H1 (cell line): ENCODE results near the gene GNG13. TPM values are rescaled to one million over a fixed set of nuclear protein-coding genes. Genes with fewer than 3 reads are reported as not detected.
A peak's percentile ranks its signal among the peaks of the same experiment; 100 is the strongest.

Experiments used
- CTCF ChIA-PET: fragments of 300-600 bp; sonication (Branson Sonifier 250); formaldehyde crosslinking; loops from one replicate; lab custom pipeline; 2021; ENCODE audit not compliant: partially characterized antibody; lab: Charles Lee
- POLR2A ChIA-PET: fragments of 300-600 bp; sonication (Branson Sonifier 250); formaldehyde crosslinking; loops from one replicate; lab custom pipeline; 2021; ENCODE audit warnings: inconsistent platforms; ENCODE audit not compliant: partially characterized antibody; lab: Charles Lee
- DNase-seq, 2 experiments: peaks; one replicate each; pipeline versions ENCODE4 v3.0.0 to v3.0.0-alpha.2; 2010 to 2022; ENCODE audit warnings: low spot score in 2 of 2, low read depth in 1 of 2, mixed read lengths in 1 of 2
- FAIRE-seq: peaks from 2 replicates; lab custom pipeline; 2011; peaks lifted over from hg19 to GRCh38; lab: Jason Lieb, UNC
- H2AFZ ChIP-seq: 2 replicates; pipeline ENCODE4 v1.8.1; 2012; ENCODE audit warnings: low read length, inconsistent platforms
- H2AK5ac ChIP-seq: 2 replicates; pipeline ENCODE4 v1.6.1; 2013; ENCODE audit warnings: low read depth, low read length
- H2BK120ac ChIP-seq: replicated peaks from 2 replicates; pipeline ENCODE3; 2013; ENCODE audit warnings: low read depth, low read length, inconsistent platforms
- H2BK12ac ChIP-seq: 2 replicates; pipeline ENCODE4 v1.6.1; 2013; ENCODE audit warnings: low read depth, low read length
- H2BK15ac ChIP-seq: 2 replicates; pipeline ENCODE4 v1.6.1; 2013; ENCODE audit warnings: low read length
- H2BK20ac ChIP-seq: 2 replicates; pipeline ENCODE4 v1.6.1; 2013; ENCODE audit warnings: low read length
- H2BK5ac ChIP-seq: 2 replicates; pipeline ENCODE4 v1.6.1; 2013; ENCODE audit warnings: low read depth, low read length
- H3K14ac ChIP-seq: 2 replicates; pipeline ENCODE4 v1.6.1; 2013; ENCODE audit warnings: inconsistent platforms; ENCODE audit not compliant: insufficient read length
- H3K18ac ChIP-seq: 2 replicates; pipeline ENCODE4 v1.6.1; 2013; ENCODE audit warnings: low read length; ENCODE audit errors: extremely low read depth
- H3K23ac ChIP-seq: 2 replicates; pipeline ENCODE4 v1.6.1; 2013; ENCODE audit warnings: inconsistent platforms; ENCODE audit not compliant: insufficient read length
- H3K23me2 ChIP-seq: 2 replicates; pipeline ENCODE4 v1.6.1; 2013; ENCODE audit warnings: low read depth, low read length
- H3K27ac ChIP-seq: 2 replicates; pipeline ENCODE4 v1.6.1; 2011; ENCODE audit warnings: low read depth, low read length, inconsistent platforms
- H3K27me3 ChIP-seq, 4 experiments: replicated peaks in 1 of 4; 1 replicate in 1 of 4; 2 replicates in 3 of 4; pipeline versions ENCODE4 v1.6.1 to v1.8.1; 2011 to 2013; ENCODE audit warnings: low read length in 3 of 4, mild to moderate bottlenecking in 3 of 4, inconsistent platforms in 2 of 4, mixed read lengths in 2 of 4, moderate library complexity in 1 of 4; ENCODE audit not compliant: control insufficient read depth in 3 of 4, insufficient read depth in 3 of 4; ENCODE audit errors: extremely low read depth in 1 of 4
- H3K36me3 ChIP-seq, 4 experiments: 2 replicates each; pipeline versions ENCODE4 v1.6.1 to v1.8.1; 2011 to 2013; ENCODE audit warnings: mild to moderate bottlenecking in 4 of 4, low read length in 3 of 4, moderate library complexity in 2 of 4, control low read depth in 1 of 4, inconsistent platforms in 1 of 4; ENCODE audit not compliant: insufficient read depth in 4 of 4, control insufficient read depth in 2 of 4
- H3K4ac ChIP-seq: replicated peaks from 2 replicates; pipeline ENCODE3; 2013; ENCODE audit warnings: low read length, low read depth, mixed read lengths, inconsistent platforms; ENCODE audit not compliant: insufficient read length
- H3K4me1 ChIP-seq, 4 experiments: replicated peaks in 1 of 4; 1 replicate in 1 of 4; 2 replicates in 3 of 4; pipeline versions ENCODE4 v1.6.1 to v1.8.1; 2011 to 2013; ENCODE audit warnings: low read length in 3 of 4, inconsistent platforms in 2 of 4, mixed read lengths in 1 of 4; ENCODE audit not compliant: insufficient read depth in 4 of 4, control insufficient read depth in 3 of 4
- H3K4me2 ChIP-seq, 2 experiments: 2 replicates each; pipeline versions ENCODE4 v1.6.1 to v1.8.1; 2011 to 2013; ENCODE audit warnings: low read depth in 2 of 2, low read length in 2 of 2, control low read depth in 1 of 2, inconsistent platforms in 1 of 2, mild to moderate bottlenecking in 1 of 2; ENCODE audit not compliant: insufficient read depth in 1 of 2
- H3K4me3 ChIP-seq, 4 experiments: fragments of 200-600, 300-600 bp in 1 of 4; sonication (generic), shearing (Covaris generic), sonication (Bioruptor Twin) in 1 of 4; 2 replicates each; pipeline versions ENCODE4 v1.5.1 to v1.8.1; 2011 to 2016; ENCODE audit warnings: low read length in 4 of 4, low read depth in 3 of 4, control low read depth in 2 of 4, inconsistent platforms in 2 of 4, mild to moderate bottlenecking in 2 of 4, mixed read lengths in 1 of 4, moderate library complexity in 1 of 4; ENCODE audit not compliant: insufficient read depth in 2 of 4; ENCODE audit errors: extremely low read depth in 1 of 4
- H3K56ac ChIP-seq: replicated peaks from 2 replicates; pipeline ENCODE3; 2013; ENCODE audit warnings: low read depth, mild to moderate bottlenecking, mixed read lengths, low read length, inconsistent platforms; ENCODE audit not compliant: insufficient read length
- H3K79me1 ChIP-seq: 2 replicates; pipeline ENCODE4 v1.6.1; 2013; ENCODE audit warnings: low read depth, low read length, control low read depth
- H3K79me2 ChIP-seq, 2 experiments: 2 replicates each; pipeline versions ENCODE4 v1.6.1 to v1.8.1; 2012 to 2013; ENCODE audit warnings: low read length in 2 of 2, mild to moderate bottlenecking in 2 of 2, inconsistent platforms in 1 of 2; ENCODE audit not compliant: insufficient read depth in 2 of 2, control insufficient read depth in 1 of 2
- H3K9ac ChIP-seq, 4 experiments: replicated peaks in 1 of 4; 1 replicate in 1 of 4; 2 replicates in 3 of 4; pipeline versions ENCODE4 v1.6.1 to v1.8.1; 2011 to 2013; ENCODE audit warnings: low read depth in 3 of 4, low read length in 3 of 4, control low read depth in 2 of 4, mild to moderate bottlenecking in 2 of 4, moderate library complexity in 2 of 4, inconsistent platforms in 1 of 4; ENCODE audit errors: extremely low read depth in 1 of 4
- H3K9me3 ChIP-seq, 2 experiments: 2 replicates each; pipeline versions ENCODE4 v1.6.1 to v1.8.1; 2012 to 2013; ENCODE audit warnings: mild to moderate bottlenecking in 2 of 2, moderate library complexity in 2 of 2, control low read depth in 1 of 2, inconsistent platforms in 1 of 2, low read depth in 1 of 2, low read length in 1 of 2, mixed read lengths in 1 of 2; ENCODE audit not compliant: insufficient read depth in 2 of 2
- H4K20me1 ChIP-seq, 2 experiments: replicated peaks in 1 of 2; 2 replicates each; pipeline versions ENCODE3 to v1.8.1; 2011 to 2013; ENCODE audit warnings: inconsistent platforms in 2 of 2, low read length in 2 of 2, mild to moderate bottlenecking in 1 of 2; ENCODE audit not compliant: insufficient read depth in 2 of 2, control insufficient read depth in 1 of 2
- H4K5ac ChIP-seq: 2 replicates; pipeline ENCODE4 v1.6.1; 2013; ENCODE audit warnings: low read length, low read depth, mixed read lengths, inconsistent platforms; ENCODE audit not compliant: insufficient read length
- H4K8ac ChIP-seq: 2 replicates; pipeline ENCODE4 v1.8.0; 2013; ENCODE audit warnings: mild to moderate bottlenecking, moderate library complexity, low read length, inconsistent platforms; ENCODE audit not compliant: insufficient read depth; ENCODE audit errors: extremely low read depth
- H4K91ac ChIP-seq: replicated peaks from 2 replicates; pipeline ENCODE3; 2013; ENCODE audit warnings: low read length, mixed read lengths, inconsistent platforms; ENCODE audit not compliant: insufficient read length
- EZH2 ChIP-seq: fragments of 200-600 bp; sonication (generic); IDR thresholded peaks from 2 replicates; pipeline ENCODE4 v1.7.1; 2012; ENCODE audit warnings: low read depth, mild to moderate bottlenecking, moderate library complexity, low read length, inconsistent platforms; ENCODE audit not compliant: severe bottlenecking
- KDM4A ChIP-seq: IDR thresholded peaks from one replicate; pipeline ENCODE4 v1.7.1; 2012; ENCODE audit warnings: low read depth, mild to moderate bottlenecking, moderate library complexity, low read length, inconsistent platforms; ENCODE audit not compliant: severe bottlenecking
- WGBS, 2 experiments: shearing (Covaris generic) in 1 of 2; methylation state at CpG; one replicate each; pipeline versions ENCODE4 v1.1.6 to v1.1.7; 2013 to 2015; ENCODE audit warnings: low lambda C conversion rate in 2 of 2, mixed read lengths in 2 of 2, inconsistent platforms in 1 of 2, low coverage in 1 of 2, missing lambda C conversion rate in 1 of 2; ENCODE audit not compliant: insufficient replicate concordance in 2 of 2, insufficient coverage in 1 of 2, insufficient read length in 1 of 2; ENCODE audit errors: extremely low coverage in 1 of 2, missing lambda C conversion rate in 1 of 2; 5-methylcytosine and 5-hydroxymethylcytosine counted together
- polyA plus RNA-seq, 7 experiments: library from polyadenylated mRNA; depleted of rRNA in 3 of 7; stranded (reverse) in 5 of 7; unstranded in 2 of 7; fragments of >200 nt in 5 of 7; fragments of 200-250 nt in 2 of 7; gene quantifications; 1 replicate in 5 of 7; 2 replicates in 1 of 7; 4 replicates in 1 of 7; pipeline versions ENCODE4 v1.2.1 to v1.2.3, GENCODE V29; 2011 to 2013; ENCODE audit warnings: missing spikeins in 2 of 7, mixed read lengths in 2 of 7
- total RNA-seq: library from RNA; stranded (reverse); fragmentation: NEBNext Ultra II Directional; extraction: Animal tissue kit (Norgen Biotek cat#: 25700); gene quantifications from 2 replicates; pipeline ENCODE4 v1.2.1, GENCODE V29; 2021

Gene GNG13
- total and polyA plus RNA-seq, 2 of the 8 experiments (the other 6 are each of a cell fraction or from before 2014, with no cell fraction given) = not detected

DNA sequence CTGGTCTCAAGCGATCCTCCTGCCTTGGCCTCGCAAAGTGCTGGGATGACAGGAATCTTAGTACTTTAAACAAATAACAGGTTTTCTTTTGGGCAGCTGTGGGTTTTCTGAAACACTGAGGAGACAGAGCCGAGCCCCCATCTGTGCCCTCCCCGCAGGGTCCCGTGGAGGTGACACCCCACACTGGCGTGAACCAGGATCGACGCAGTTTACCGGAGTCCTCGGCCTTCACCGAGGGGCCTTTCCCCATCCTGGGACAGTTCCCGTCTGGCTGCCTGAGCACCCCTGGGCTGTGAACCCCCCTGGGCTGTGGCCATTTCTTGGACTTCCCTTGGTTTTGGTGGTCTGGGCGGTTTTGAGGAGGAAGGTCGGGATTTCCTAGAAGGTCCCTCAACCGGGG is 15.3 kb upstream of the GNG13 start:
- CTCF ChIA-PET = no interaction called here
- H4K8ac ChIP-seq = peak overlapping the region; percentile 57; the same call in 1 of the 2 replicates
- no peak overlapping the region for H2BK20ac ChIP-seq
- no peak overlapping the region for H4K5ac ChIP-seq
- DNase-seq (no peak), FAIRE-seq (no peak)
- H4K20me1 ChIP-seq = peaks cover 0 to 6% of the 10 kb centered on the region in 2 experiments
- H2AK5ac ChIP-seq = no peak overlapping the region
- POLR2A ChIA-PET = interaction anchor here (1.3 kb wide), 1 partner anchor 13 kb away, joined by 3 read pairs; no protein-coding TSS in a partner anchor
- H2BK5ac ChIP-seq = no peak overlapping the region
- H3K23me2 ChIP-seq = no peaks in the 10 kb centered on the region; the same call in 1 of the 2 replicates
- H3K14ac ChIP-seq = no peak overlapping the region
- no peaks in the 10 kb centered on the region for H3K79me1 ChIP-seq
- H3K27ac ChIP-seq = no peak overlapping the region
- H3K4me1 ChIP-seq = peaks cover 0 to 2% (median under 1%) of the 10 kb centered on the region in 4 experiments; a peak in 3 of 7 replicates
- H2BK15ac ChIP-seq = no peak overlapping the region
- H2AFZ ChIP-seq = no peak overlapping the region
- no peak overlapping the region for H3K23ac ChIP-seq
- H3K27me3 ChIP-seq = peaks cover 0 to 6% (median 4%) of the 10 kb centered on the region in 4 experiments; a peak in 5 of 7 replicates
- no peak overlapping the region for H4K91ac ChIP-seq
- no peak overlapping the region for H3K56ac ChIP-seq
- H3K4ac ChIP-seq = no peak overlapping the region
- H3K36me3 ChIP-seq = no peaks in the 10 kb centered on the region
- no peak overlapping the region for H3K4me3 ChIP-seq
- H2BK12ac ChIP-seq = no peak overlapping the region
- no peak overlapping the region for H3K4me2 ChIP-seq
- no peak overlapping the region for H2BK120ac ChIP-seq
- no peaks in the 10 kb centered on the region for H3K79me2 ChIP-seq
- H3K18ac ChIP-seq = no peak overlapping the region
- WGBS, 2 experiments = 93% methylated on average over 15 of the region's 15 CpGs; no CpG with 5 or more reads in 1 of the 2 experiments
- peaks cover 4 to 14% of the 10 kb centered on the region in 2 experiments; a peak in 3 of 4 replicates for H3K9me3 ChIP-seq
- no peak overlapping the region for H3K9ac ChIP-seq
- TF ChIP-seq KDM4A (no peak), EZH2 (no peak)
